Amniotic stem cell (primary cell): ENCODE results near the gene ERG28.
"Not testable (repeated sequence)": the region's sequence is repeated elsewhere in the genome, so short reads cannot be mapped to it uniquely, and the experiment has no call there.

ENCODE experiments used
- DNase-seq: peaks from one replicate; lab custom pipeline; 2025; lab: John Stamatoyannopoulos, UW

Gene ERG28

GRCh38 chr14:75660630-75661498 lies at the start of gene ERG28, which contains the start of gene TTLL5:
Gene ERG28, minus strand, starts transcription at chr14:75660876. Its CDS starts 3,374 bp downstream, at chr14:75657502.
Gene TTLL5, plus strand, starts transcription at chr14:75661246. Its CDS starts 1,904 bp downstream, at chr14:75663150.
- DNase-seq, result peak; percentile 99

GRCh38 chr14:75709207-75709812 lies 48.6 kb upstream of the ERG28 start:
- DNase-seq, result peak; percentile 84

GRCh38 chr14:75705014-75705413 lies 44.3 kb upstream of the ERG28 start:
- DNase-seq, result no peak

DNA sequence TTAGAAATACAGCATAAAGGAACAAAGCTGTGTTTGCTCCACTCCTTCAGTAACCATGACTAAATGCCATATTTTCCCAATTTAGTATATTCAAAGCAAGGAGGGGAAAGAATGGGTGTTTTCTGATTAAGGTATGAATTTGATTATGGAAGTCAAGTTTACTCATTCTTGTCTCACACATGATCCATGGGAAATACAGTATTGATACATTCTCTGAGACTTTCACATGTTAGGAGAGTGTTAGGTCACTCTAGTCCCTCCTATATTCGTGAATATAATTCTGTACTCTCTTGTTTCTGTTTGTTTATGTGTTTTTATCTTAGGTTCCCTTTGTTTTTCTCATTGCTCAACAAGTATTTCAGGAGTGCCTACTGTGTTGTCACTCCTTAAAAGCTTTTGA lies 42.8 kb upstream of the ERG28 start:
- no peak for DNase-seq

DNA sequence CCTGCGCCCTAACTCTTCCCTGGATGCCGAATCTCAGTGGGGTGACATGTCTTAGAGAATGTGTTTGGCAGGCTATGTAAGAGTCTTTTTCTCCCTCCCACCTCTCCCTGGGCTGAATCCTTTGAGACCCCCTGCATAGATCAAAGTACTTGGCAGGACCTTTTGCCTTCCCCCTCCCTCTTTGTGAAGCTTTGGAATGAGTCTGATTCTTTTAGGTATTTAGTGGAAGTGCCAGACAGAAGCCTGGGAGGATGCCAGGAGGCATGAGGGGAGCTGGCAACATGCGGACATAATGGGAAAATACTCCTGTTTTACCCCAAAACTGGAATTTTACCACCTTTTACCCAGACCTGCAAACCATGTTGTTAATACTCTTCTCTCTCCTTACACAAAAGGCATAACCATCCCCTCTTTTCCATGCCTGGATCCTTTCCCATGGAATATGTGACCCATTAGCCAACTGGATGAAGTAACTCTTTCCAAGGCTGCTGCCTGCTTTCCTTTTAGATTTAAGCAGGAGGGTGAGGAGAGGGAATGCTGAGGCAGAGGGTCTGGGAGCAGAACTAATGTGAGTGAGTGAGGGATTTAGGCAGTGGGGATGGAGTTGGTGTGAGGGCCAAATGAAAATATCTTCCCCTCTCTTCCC lies 42.1 kb upstream of the ERG28 start:
- DNase-seq, result no peak

GRCh38 chr14:75702122-75702521 lies 41.4 kb upstream of the ERG28 start:
- no peak for DNase-seq

DNA sequence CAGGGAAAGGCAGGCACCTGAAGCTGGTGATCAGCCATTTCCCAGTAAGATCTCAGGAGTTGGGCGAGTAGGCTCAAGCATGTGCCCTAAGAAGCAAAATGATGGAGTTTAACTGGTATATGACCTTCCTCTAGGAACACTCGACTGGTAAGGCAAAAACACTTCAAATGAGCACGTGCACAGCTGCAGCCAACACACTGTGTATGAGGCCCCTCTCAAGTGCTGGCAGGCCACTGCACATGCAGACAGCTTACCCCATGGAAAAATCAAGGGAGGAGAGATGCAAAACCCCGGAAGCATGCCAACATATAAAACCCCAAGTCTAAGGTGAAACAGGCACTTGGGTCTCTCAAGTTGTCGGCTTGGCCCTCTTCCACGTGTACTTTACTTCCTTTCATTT lies 39.6 kb upstream of the ERG28 start:
- no peak for DNase-seq

DNA sequence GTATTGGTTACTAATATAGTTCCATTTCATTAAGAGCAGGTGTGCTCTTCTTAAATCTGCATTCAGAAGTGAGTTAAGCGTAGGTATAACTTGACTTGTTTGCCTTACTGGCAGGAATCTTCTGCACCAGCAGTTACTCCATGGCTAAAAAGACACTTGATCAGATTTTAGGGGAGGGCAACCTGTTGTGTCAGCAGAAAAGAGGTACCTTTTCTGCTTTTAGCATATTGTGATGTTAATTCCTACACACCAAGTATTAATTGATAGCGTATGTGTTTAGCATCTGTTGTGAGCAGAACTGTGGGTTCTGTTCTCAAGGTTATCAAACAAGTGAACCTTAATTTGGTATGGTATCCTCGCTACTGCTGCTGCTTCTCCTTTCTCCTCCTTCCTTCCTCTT lies 38.7 kb upstream of the ERG28 start:
- DNase-seq, result no peak

DNA sequence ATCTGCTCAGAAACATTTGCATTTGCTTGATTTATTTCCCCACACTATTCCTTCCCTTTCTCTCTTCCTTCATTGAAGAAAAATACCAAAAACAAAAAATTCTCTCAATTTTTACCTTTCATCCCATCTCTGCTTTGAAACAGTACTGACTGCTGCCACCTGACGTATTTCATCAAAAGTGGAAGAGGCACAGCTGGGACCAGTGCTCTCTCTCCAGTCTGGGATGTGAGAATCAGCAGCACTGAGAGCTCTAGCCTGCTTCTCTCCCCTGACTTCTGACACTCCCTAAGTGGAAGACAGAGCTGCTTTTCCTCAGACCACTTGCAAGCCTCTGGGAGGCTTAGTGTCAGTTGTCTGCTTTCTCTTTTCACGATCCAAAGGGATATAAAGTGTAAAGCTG lies 37.2 kb upstream of the ERG28 start:
- DNase-seq, result no peak

GRCh38 chr14:75697386-75697785 lies 36.7 kb upstream of the ERG28 start:
- no peak for DNase-seq

- DNase-seq, result not testable (repeated sequence)
These were observed 34.3 kb upstream of the ERG28 start for GRCh38 chr14:75695025-75695424.

GRCh38 chr14:75690010-75690409 lies 29.3 kb upstream of the ERG28 start:
- no peak for DNase-seq

- no peak for DNase-seq
These were observed 28.3 kb upstream of the ERG28 start for GRCh38 chr14:75689012-75689411.

- DNase-seq, result no peak
These were observed 25.2 kb upstream of the ERG28 start for GRCh38 chr14:75685910-75686309.

DNA sequence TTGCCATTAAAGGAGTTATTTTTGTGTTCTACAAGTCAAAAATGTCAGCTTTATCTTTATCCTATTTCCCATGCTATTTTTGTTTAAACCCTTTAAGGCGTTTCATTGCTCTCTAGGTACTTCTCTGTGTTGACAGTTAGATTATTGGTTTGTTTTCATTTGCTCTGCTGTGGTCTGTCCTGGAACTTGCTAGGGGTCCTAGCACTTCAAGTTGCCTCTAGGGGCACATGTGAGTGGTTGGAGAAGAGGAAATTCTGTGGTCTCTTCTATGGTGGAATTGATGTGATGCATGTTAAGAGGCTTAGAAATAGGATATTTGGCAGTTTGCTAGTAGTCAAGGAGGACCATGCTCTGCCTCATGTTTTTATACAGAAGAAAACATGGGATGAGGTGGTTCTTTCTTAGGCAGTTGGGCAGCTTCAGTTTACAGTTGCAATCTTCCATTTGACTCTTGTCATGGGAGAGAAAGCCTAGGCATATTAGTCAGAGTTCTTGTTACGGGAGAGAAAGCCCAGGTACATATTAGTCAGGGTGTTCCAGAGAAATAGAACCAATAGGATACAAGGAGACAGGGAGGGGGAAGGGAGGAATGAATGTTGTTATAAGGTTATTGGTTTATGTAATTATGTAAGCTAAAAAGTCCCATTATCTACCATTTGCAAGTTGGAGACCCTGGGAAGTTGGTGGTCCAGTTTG lies 14.7 kb upstream of the ERG28 start:
- DNase-seq, result no peak

GRCh38 chr14:75673345-75674035 lies 12.8 kb upstream of the ERG28 start:
- DNase-seq, result no peak

DNA sequence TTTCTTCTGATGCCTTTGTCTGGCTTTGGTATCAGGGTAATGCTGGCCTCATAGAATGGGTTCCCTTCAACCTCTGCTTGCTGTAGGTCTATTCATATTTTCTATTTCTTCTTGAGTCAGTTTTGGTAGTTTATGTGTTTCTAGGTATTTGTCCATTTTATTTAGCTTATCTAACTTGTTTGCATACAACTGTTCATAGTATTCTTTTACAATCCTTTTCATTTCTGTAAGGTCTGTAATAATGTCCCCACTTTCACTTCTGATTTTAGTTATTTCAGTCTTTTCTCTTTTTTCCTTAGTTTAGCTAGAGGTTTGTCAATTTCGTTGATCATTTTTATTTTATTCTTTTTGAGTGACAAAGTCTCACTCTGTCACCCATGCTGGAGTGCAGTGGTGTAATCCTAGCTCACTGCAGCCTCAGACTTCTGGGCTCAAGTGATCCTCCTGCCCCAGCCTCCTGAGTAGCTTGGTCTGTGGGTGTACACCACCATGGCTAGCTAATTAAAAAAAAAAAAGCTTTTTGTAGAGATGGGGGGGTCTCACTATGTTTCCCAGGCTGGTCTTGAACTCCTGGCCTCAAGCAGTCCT lies 12.0 kb upstream of the ERG28 start:
- no peak for DNase-seq

GRCh38 chr14:75667099-75667765 lies 6.6 kb upstream of the ERG28 start:
- DNase-seq, result no peak

DNA sequence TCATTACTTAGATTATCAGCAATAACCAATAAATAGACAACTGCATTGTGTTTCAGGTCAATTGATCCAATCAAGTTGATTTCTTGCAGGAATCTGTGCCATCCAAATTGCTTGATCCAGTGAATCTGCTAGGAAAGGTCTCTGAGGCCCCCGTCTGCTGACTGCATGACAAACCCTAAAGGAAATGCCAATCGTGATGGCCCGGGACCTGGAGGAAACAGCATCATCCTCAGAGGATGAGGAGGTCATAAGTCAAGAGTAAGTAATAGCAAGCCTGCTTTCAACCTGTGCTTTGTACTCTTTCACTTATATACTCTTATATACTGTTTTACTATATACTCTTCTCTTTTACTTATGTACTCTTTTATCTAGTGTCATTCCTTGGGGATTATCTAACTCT lies 2.3 kb upstream of the ERG28 start:
- no peak for DNase-seq

- DNase-seq, result no peak
These were observed 781 bp upstream of the ERG28 start for GRCh38 chr14:75661499-75661814.

DNA sequence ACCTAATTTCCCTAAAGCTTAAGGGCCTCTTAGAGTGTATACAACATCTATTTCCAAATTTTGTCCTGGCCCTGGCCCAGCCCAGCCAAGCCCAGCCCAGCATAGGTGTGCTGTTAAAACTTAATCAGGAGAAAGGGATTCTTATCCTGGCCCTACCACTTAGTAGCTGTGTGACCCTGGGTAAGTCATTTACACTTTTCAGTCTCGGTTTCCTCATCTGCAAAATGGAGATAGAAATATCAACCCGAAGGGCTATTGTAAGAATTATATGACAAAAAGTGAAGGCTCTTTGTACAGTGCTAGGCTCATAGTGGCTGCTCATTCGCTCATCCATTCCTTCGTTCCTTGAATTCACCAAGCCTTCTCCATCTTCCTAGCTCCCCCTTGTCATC lies 442 bp downstream of the ERG28 start:
- no peak for DNase-seq
